Measurements from ENCODE around the gene MTHFD1. TPM values are rescaled to one million over a fixed set of nuclear protein-coding genes. Genes with fewer than 3 reads are reported as not detected.

Gene MTHFD1
- total and polyA plus RNA-seq, 9 of the 15 experiments (the other 6 are each of a cell fraction or from before 2014, with no cell fraction given), result 66.7 to 158 (median 90.9) TPM

- no peak for TF ChIP-seq ZNF354B (CRISPR knock-in tag; IDR thresholded peaks at IDR 0.05)
- TF ChIP-seq ZFPM2 (CRISPR knock-in tag; IDR thresholded peaks at IDR 0.05), result no peak
- peak; percentile 98 for TF ChIP-seq NRF1 (conservative IDR thresholded peaks at IDR 0.05 in 1 of 2, IDR thresholded peaks at IDR 0.05 in 1 of 2)
- TF ChIP-seq ZNF586 (CRISPR knock-in tag; conservative IDR thresholded peaks at IDR 0.05), result no peak
- TF ChIP-seq MTA2 (IDR thresholded peaks at IDR 0.05; ENCODE audit: low read depth), result no peak
- no peak for TF ChIP-seq SOX6 (IDR thresholded peaks at IDR 0.05)
- TF ChIP-seq ZNF507 (tag; conservative IDR thresholded peaks at IDR 0.05), result no peak
- no peak for TF ChIP-seq KDM4B (IDR thresholded peaks at IDR 0.05; ENCODE audit: borderline replicate concordance in 2 of 2, low read depth in 1 of 2)
- TF ChIP-seq ZNF140 (CRISPR knock-in tag; IDR thresholded peaks at IDR 0.05), result no peak
- peak; percentile 71 for TF ChIP-seq SUPT5H (IDR thresholded peaks at IDR 0.05)
- TF ChIP-seq SP2 (IDR thresholded peaks at IDR 0.05; ENCODE audit: extremely low read depth, low read depth, low read length, poor library complexity, severe bottlenecking), result peak; percentile 36
- TF ChIP-seq, protein P1, sequence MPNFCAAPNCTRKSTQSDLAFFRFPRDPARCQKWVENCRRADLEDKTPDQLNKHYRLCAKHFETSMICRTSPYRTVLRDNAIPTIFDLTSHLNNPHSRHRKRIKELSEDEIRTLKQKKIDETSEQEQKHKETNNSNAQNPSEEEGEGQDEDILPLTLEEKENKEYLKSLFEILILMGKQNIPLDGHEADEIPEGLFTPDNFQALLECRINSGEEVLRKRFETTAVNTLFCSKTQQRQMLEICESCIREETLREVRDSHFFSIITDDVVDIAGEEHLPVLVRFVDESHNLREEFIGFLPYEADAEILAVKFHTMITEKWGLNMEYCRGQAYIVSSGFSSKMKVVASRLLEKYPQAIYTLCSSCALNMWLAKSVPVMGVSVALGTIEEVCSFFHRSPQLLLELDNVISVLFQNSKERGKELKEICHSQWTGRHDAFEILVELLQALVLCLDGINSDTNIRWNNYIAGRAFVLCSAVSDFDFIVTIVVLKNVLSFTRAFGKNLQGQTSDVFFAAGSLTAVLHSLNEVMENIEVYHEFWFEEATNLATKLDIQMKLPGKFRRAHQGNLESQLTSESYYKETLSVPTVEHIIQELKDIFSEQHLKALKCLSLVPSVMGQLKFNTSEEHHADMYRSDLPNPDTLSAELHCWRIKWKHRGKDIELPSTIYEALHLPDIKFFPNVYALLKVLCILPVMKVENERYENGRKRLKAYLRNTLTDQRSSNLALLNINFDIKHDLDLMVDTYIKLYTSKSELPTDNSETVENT (CRISPR knock-in tag; IDR thresholded peaks at IDR 0.05), result no peak
- no peak for TF ChIP-seq MCM7 (IDR thresholded peaks at IDR 0.05)
- no peak for TF ChIP-seq CBFB (CRISPR knock-in tag; IDR thresholded peaks at IDR 0.05)
- TF ChIP-seq C11orf30 (IDR thresholded peaks at IDR 0.05; ENCODE audit: low read depth), result no peak
- TF ChIP-seq, protein P2, sequence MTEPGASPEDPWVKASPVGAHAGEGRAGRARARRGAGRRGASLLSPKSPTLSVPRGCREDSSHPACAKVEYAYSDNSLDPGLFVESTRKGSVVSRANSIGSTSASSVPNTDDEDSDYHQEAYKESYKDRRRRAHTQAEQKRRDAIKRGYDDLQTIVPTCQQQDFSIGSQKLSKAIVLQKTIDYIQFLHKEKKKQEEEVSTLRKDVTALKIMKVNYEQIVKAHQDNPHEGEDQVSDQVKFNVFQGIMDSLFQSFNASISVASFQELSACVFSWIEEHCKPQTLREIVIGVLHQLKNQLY (CRISPR knock-in tag; conservative IDR thresholded peaks at IDR 0.05), result no peak
- no peak for TF ChIP-seq PHB2 (IDR thresholded peaks at IDR 0.05; ENCODE audit: low read depth)
- TF ChIP-seq SRSF3 (IDR thresholded peaks at IDR 0.05; ENCODE audit: insufficient read depth, low read length), result no peak
- TF ChIP-seq U2AF1 (optimal IDR thresholded peaks at IDR 0.05; ENCODE audit: low read depth, low read length), result no peak
- TF ChIP-seq SIN3A (IDR thresholded peaks at IDR 0.05; ENCODE audit: borderline replicate concordance in 2 of 2, control insufficient read depth in 1 of 2, low read depth in 2 of 2, low read length in 2 of 2), result peak in 1 of 2 experiments; percentile 85; a peak in 2 of 4 replicates
- TF ChIP-seq ZNF583 (CRISPR knock-in tag; IDR thresholded peaks at IDR 0.05), result 0 out of 2 replicates have a peak, but pooled peaks have one; percentile 29
- TF ChIP-seq POLR2AphosphoS5 (IDR thresholded peaks at IDR 0.05; ENCODE audit: control insufficient read depth, insufficient read depth, low read depth, low read length), result peak; percentile 71
- no peak for TF ChIP-seq BCLAF1 (IDR thresholded peaks at IDR 0.05; ENCODE audit: borderline replicate concordance in 1 of 2, control insufficient read depth in 1 of 2, low read depth in 2 of 2, low read length in 1 of 2)
Observed at GRCh38 chr14:64387782-64388532, at the start of gene MTHFD1 (continued).
